ENCODE measurements around the gene PYGM.

The PYGM gene

GRCh38 chr11:64735725-64736259 lies 24.0 kb downstream of the PYGM start:
- DNase-seq (ENCODE audit: low spot score) = no peak

DNA sequence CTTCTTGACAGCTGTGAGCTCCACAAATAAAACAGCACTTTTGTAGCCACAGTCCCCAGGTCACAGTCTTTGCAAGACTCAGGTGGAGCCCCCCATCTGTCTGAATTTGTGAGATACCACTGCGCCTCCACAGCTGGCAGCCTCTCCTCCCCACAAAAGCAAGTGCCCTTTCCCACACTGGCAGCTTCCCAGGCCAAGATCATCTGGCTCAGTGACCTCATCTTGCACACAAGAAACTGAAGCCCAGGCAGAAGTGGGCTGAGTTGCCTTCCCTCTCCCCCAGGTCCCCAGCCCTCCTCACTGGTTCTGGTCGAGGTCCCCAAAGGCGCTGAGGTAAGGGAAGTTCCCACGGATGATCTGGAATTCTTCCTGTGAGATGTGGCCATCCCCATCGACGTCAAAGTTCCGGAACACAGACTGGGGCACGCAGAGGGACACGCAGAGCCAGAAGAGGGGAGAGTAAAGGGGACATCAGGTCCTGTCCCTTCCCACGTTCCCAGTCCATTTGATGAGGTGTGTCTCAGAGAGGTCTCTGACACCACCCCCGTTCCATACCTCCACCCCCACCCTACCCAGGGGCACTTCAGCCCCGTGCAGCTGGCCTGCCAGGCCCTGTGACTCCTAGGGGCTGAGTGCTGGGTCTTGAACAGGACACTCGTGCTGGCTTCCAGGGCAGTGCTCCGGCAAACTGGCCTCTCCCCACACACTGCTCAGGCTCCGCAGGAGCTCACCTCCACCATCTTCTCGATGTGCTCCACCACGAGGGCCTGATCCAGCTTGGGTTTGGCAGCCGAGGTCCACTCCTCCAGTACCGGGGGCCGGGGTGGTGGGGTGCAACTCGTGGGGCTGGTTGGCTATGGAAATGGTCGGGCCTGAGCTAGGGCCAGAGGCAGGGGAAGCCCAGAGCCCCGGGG lies 24.7 kb downstream of the PYGM start:
- DNase-seq (ENCODE audit: low spot score) = no peak

DNA sequence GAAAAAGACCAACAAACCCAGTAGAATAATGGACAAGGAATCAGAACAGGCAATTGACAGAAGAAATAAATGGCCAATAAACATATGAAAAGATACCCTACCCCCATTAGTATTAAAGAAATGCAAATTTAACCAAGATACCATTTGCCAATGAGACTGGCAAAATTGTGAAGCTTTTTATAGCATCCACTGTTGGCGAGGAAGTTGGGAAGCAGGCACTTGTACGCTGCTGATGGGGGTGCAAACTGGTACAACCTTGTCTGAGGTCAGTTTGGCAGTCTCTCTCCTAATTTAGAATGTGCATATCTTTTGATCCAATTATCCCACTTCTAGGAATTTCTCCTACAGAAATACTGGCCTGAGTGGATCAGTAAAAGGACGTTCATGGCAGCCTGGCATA lies 28.2 kb downstream of the PYGM start:
- DNase-seq (ENCODE audit: low spot score) = no peak

- peak; percentile 92 for DNase-seq (ENCODE audit: low spot score)
Observed at GRCh38 chr11:64729851-64730382, 29.9 kb downstream of the PYGM start.

DNA sequence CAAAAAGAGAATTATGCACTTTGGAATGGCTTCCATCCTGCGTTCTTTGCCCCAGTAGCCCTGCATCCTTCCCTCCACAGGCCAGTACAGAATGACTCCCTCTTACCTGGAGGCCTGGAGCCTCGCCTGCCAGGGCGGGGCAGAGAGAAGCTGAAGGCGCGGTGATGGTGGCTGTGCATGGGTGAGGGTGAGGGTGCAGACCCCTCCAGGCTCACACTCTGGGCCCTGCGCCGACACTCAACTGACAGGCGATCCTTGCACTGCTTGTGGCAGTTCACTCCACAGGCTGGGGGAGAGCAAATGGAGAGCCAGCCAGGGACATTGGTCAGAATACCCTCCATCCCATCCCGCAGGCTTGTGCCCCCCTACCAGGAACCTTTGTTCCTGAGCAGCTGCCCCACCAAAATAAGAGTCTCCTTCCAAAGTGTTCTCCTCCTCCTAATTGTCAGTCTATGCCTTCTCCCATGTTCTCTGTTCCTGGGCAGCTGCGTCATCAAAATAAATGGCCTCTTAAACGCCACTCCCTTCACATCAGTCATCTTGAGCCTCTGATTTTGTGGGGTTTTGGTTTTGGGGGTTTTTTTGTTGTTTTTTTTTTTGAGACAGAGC lies 30.9 kb downstream of the PYGM start:
- no peak for DNase-seq (ENCODE audit: low spot score)

- no peak for DNase-seq (ENCODE audit: low spot score)
Observed at GRCh38 chr11:64726867-64727530, 32.8 kb downstream of the PYGM start.

GRCh38 chr11:64726211-64726641 lies 33.5 kb downstream of the PYGM start:
- DNase-seq (ENCODE audit: low spot score) = peak; percentile 59

DNA sequence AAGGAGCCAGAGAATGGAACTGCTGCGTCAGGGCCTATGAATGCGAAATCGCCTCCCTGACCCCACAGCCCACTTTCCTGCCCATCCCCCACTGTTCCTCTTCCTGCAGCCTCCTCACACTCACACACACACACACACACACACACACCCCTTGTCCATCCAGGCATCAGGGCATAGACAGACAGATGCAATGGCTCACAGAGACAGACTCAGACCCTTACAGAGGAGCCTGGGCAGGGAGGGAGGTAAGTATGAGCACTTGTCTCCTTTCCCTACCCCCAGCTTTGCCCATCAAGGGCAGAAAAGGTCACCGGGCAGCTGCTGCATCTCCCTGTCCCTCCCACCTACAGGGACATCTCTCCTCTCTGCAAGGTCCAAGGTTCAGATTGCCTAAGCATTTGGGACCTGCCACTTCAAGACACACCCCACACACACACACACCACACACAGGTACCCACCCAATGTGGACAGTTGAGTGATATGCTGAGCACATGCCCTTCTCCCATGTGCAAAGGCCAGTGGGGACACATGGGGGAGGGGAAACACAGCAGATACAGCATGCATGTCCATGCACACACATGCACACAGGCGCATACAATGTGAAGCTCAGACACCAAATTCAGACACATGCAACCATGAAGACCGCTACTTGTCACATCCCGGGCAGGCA lies 34.8 kb downstream of the PYGM start:
- DNase-seq (ENCODE audit: low spot score) = peak; percentile 49

DNA sequence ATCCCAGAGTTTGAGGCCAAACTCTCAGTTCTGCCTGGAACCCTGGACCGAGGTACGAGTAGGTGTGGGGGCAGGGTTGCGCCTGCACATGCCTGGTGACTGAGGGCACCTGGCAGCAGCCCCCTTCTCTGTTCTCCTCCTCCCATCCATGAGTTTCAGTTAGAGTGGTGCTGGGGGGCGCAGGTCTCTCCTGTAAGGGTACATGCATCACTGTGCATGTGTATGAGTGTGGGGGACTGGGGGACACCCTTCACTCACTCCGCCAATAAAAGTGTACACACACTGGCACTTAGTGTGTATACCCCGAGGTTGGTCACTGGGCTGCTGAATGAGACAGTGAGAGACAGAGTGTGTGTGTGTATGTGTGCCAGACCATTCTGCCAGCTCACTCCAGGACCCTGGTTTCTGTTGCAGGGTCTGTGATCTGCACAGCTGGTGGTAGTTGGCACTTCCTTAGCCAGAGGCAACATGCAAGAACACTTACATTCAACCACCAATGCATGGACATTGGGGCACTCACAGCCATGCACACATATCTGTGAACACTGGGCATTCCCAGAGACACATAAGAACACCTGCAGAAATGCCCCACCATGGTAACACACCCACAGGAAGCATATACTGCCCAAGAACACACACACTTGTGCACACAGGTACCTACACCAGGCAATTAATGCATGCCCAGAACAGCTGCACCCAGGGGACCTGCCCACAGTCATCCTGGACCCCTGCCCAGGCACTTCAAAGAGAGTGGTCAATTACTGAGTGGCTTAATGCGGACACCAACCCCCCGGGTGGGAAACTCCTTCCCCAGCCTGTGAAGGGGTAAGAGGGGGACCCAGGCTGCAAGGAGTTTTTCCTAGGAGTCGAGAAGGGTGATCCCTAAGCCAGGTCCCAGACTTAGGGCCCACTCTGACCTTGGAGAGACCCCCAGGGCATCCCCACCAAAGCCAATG lies 35.6 kb downstream of the PYGM start:
- peak; percentile 49 for DNase-seq (ENCODE audit: low spot score)

GRCh38 chr11:64723117-64723906 lies 36.5 kb downstream of the PYGM start, which contains the start of gene NRXN2:
Gene NRXN2, minus strand, starts transcription at chr11:64723197. Its CDS starts 9,498 bp downstream, at chr11:64713699.
- peak; percentile 93 for DNase-seq (ENCODE audit: low spot score)

DNA sequence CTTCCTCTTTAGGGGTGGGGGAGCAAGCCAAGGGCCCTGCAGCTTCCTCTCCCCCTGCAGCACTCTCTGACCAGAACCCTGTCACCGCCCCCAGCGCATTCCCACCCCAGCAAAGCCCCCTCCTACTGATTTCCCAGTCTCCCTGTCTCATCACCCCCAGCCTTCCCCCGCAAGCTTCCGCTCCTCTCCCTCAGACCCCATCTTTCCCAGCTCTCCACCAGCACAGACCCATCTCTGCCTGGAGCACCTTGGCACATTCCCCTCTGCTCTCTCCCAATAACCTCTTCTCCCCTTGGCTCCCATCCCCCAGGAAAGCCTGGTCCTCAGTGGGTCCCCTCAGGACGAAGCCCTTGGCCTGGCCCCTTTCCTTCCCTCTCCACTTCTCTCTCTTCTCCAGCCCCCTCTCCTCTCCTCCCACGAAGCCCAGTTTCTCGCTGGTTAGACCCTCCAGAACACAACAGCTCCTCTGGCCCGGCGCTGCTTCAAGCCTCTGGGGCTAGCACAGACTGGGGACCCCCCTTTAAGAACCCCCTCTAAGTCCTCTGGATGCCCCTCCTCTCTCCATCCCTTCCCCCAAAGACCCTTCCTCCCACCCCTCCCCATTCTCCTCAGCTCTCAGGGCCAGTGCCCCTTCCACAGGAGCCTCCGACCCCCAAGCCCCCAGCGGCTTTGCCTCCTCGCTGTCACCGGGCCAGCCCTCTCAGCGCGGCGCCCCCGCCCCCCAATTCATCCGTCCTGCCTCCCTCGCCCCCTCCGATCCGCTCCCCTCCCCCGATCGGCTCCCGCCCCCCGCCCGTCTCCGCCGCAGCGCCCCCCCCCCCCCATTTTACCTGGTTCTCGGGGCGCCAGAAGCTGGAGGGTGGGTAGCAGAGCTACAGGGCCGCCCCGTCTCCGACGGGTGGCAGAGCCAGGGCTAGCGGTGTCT lies 37.4 kb downstream of the PYGM start:
- peak; percentile 54 for DNase-seq (ENCODE audit: low spot score)

DNA sequence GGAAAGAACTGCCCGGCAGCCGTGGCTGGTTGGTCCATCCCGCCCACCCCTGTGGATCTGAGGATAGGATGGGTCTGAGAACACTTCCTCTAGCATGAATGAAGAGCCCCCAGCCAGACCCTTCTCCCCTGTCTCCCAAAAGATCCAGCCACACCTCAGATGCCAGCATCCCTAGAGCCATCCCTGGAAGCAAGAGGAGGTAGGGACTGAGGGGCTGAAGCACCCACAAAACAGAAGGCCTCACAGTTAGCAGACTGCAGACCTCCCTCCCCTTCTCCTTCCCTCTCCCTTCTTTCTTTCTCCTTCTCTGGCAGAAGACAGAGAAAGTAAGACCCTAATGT lies 38.4 kb downstream of the PYGM start:
- no peak for DNase-seq (ENCODE audit: low spot score)

DNA sequence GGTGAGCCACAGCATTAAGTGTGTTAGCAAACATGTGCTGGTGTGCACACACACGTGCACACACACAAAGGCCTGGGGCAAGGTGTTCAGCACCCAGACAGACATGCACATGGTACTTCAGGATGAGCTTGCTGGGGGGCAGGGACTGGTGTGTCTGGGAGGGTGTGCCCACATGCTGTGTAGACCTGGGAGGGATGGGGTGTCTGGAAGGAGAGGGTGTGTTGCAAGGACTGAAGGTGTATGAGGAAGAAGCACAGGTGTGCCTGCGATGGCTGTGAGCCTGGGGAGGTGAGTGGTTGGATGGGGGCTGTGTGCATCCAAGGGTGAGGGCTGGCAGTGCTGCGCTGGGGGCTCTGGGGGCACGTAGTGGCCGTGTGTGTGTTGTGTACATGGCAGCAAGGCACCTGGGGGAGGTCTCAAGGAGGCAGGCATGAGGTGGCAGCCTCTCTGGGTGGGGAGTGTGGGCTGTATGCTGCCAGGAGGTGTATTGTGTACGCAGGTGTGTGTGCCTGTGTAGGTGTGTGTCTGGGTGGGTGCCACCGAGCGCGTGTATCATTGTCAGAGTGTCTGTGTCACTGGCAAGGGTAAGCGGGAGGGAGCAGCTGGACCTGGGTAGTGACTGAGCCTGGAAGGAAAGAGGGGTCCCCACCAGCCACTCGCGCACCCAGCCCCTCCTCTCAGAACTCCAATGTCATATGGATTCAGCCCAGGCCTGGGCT lies 39.0 kb downstream of the PYGM start:
- peak; percentile 42 for DNase-seq (ENCODE audit: low spot score)

- no peak for DNase-seq (ENCODE audit: low spot score)
Observed at GRCh38 chr11:64720167-64720566, 39.6 kb downstream of the PYGM start.

- DNase-seq (ENCODE audit: low spot score) = no peak
Observed at GRCh38 chr11:64719406-64719805, 40.4 kb downstream of the PYGM start.

DNA sequence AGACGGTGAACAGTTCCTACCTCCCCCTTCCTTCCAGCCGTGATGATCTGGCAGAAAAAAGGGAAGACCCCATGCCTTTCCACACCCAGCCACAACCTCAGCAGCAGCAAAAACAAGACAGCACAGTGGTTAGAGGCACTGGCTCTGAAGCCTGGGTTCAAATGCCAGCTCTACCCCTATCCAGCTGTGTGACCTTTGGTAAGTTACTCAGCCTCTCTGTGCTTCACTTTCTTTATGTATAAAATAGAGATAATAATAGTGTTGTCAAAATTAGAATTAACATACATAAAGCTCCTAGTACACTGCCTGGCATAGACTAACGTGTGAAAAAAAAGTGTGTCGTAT lies 41.0 kb downstream of the PYGM start:
- no peak for DNase-seq (ENCODE audit: low spot score)

- DNase-seq (ENCODE audit: low spot score) = no peak
Observed at GRCh38 chr11:64718084-64718779, 41.5 kb downstream of the PYGM start.

DNA sequence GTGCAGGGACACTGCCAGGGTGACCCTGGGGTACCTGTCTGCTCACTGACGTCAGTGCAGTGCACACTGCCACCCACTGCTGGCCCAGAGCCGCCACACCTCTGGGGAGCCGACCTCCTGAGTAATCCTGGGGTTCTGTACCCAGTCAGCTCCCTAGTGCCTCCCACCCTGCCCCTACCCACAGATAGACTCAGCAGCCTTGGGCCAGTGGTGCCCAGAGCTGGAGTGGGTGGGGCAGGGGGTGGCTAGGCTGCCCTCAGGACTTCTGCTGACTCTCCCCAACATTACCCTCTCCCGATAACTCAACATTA lies 42.6 kb downstream of the PYGM start:
- no peak for DNase-seq (ENCODE audit: low spot score)

Data from ecto neural progenitor cell (in vitro differentiated cells).